NCI-H446 treated with DMSO at 0.1 percent for 48 hours (cell line): ENCODE measurements around the gene TOMM6.
A peak's percentile ranks its signal among the peaks of the same experiment; 100 is the strongest.

Experiments used
- DNase-seq: peaks from one replicate; lab custom pipeline; 2025; lab: John Stamatoyannopoulos, UW

Gene TOMM6

DNA sequence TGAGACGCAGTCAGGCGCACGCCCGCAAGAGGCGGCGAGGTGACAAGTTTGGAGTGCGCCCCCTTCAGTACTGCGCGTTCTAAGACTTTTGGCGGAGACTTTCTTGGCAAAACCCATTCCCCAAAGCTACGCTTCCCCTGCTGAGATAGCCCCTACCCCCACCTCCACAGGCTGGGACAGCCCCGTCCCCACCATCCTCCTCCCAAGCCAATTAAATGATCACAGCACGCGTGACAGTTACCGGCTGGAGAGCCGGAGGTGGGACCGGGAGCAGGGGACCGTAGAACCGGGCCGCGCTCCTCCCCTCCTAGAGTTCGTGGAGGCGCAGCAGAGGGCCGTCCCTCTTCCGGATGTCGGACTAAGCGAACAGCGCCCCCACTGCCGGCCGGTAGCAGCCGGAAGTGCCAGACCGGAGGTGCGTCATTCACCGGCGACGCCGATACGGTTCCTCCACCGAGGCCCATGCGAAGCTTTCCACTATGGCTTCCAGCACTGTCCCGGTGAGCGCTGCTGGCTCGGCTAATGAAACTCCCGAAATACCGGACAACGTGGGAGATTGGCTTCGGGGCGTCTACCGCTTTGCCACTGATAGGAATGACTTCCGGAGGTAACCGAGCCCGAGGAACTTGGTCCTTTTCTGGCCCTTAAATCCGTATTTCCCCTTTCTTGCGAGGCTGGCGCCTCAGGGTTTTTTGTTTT is at the start of gene TOMM6:
Gene TOMM6, plus strand, starts transcription at position 476 of the 699 bp plus-strand sequence. Its CDS starts 4 bp downstream, at position 480.
- DNase-seq: peak; percentile 86

- no peak for DNase-seq
Observed at GRCh38 chr6:41739041-41739440, 48.5 kb upstream of the TOMM6 start.

- DNase-seq: no peak
Observed at GRCh38 chr6:41740366-41741162, 46.9 kb upstream of the TOMM6 start.

GRCh38 chr6:41741625-41742490 is 45.6 kb upstream of the TOMM6 start:
- DNase-seq: no peak

GRCh38 chr6:41743406-41744235 is 43.9 kb upstream of the TOMM6 start:
- DNase-seq: no peak

GRCh38 chr6:41744236-41744787 is 43.2 kb upstream of the TOMM6 start:
- no peak for DNase-seq

DNA sequence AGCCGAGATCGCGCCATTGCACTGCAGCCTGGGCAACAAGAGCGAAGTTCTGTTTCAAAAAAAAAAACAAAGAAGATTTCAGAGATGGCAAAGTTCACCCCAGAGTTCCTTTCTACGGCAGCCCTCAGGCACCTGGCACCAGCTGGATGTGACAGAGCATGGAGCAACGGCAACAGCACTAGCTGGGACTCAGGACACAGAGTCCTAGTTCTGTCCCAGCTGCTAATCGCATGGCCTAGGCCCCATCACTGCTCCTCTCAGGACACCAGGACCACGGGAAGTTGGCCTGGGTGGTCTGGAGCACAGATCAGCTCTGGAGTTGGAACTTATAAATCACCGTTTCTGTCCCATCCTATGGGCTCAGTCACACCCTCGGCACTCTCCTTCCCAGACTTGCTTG is 41.4 kb upstream of the TOMM6 start:
- no peak for DNase-seq

- DNase-seq: no peak
Observed at GRCh38 chr6:41747256-41748101, 40.0 kb upstream of the TOMM6 start, which contains the start of gene PGC. TSS of gene PGC (minus strand) at chr6:41747397. CDS start at chr6:41747334, 63 bp downstream.

DNA sequence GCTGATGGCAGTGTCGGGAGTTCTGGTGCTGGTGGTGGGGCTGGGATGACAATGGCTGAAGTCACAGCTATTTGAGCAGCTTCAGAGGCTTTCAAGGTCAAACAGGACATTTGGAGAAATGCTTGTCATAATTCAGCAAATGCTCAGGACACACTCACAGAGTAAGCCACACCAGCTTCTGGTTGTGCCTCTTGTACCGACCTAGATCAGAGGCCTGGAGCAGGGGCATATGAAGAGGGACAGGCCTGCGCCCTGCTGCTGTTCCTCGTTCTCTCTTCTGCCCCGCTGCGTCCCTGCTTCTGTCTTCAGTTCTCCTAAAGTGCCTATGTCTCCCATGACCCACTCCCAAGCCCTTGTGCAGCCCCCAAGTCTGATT is 39.4 kb upstream of the TOMM6 start:
- no peak for DNase-seq

GRCh38 chr6:41748542-41748941 is 39.0 kb upstream of the TOMM6 start:
- no peak for DNase-seq

GRCh38 chr6:41750374-41750773 is 37.1 kb upstream of the TOMM6 start:
- no peak for DNase-seq

GRCh38 chr6:41755895-41756294 is 31.6 kb upstream of the TOMM6 start:
- DNase-seq: no peak

DNA sequence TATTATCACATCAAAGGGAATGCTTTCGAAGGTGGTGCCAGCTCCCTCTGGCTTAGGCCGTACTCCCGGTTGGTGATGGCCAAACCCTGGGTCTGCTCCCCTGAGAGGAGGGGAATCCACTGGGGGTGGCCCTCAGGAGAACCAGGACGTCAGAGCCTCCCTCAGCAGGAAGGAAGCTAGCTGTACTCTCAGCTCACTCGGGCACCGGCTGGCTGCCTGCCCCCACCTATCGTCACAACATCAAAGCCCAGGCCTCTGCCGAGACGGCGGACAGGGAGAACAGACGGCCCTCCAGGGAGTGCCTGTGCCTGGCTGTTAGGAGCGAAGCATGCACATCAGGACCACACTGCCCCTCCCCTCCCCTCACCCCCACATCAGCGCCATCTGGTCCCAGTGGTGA is 31.1 kb upstream of the TOMM6 start:
- no peak for DNase-seq

GRCh38 chr6:41757271-41757670 is 30.2 kb upstream of the TOMM6 start:
- DNase-seq: no peak

GRCh38 chr6:41757931-41758640 is 29.4 kb upstream of the TOMM6 start:
- no peak for DNase-seq

DNA sequence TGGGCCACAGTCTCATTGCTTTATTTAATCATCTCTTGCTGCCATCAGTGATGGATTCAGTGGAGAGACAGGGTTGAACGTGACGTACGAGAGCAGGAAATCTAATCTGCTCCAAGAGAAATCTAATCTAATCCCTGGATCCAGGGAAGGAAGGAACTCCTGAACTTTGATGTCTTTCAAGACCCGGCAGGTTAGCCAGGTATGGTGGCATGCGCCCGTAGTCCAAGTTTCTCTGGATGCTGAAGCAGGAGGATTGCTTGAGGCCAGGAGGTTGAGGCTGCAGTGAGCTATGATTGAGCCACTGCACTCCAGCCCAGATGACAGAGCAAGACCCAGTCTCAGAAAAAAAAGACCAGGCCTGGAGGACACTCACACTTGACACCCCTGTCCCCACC is 28.9 kb upstream of the TOMM6 start:
- no peak for DNase-seq

GRCh38 chr6:41759106-41759904 is 28.2 kb upstream of the TOMM6 start:
- DNase-seq: no peak

DNA sequence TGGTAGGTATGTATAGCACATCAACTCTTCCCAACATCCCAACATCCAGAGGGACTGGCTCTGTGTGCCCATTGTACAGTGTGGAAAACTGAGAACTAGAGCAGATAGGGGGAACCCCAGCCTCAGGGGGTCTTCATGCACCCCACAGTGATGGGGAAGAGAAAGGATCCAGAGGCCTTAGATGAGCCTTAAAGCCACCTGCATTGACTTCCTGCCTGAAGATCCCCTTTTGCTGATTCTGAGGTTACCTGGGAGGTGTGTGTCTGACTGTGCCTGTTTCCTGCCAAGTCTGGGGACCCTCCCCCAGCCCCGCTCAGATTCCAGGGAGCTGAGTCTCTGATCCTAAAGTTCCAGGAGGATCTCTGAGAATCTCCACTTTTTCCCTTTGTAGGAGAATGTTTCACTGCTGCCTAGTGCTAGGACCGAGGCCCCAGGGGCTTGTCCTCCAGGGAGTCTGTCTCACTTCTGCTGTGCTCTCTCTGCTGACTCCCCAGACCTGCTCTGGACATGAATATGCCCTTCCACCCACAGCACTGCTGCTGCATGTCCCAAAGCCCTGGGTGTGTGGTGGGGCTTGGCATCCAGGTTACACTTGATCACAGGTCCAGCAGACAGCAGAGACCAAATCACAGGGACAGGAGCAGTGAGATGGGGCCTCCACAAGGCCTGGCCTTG is 27.5 kb upstream of the TOMM6 start:
- no peak for DNase-seq
